Neural cell (in vitro differentiated cells): ENCODE results near the gene OSBPL5. TPM values are rescaled to one million over a fixed set of nuclear protein-coding genes. Genes with fewer than 3 reads are reported as not detected.

ENCODE experiments used
- H2AFZ ChIP-seq: fragments of 200-600, 300-800 bp; sonication (generic), shearing (Covaris generic); 2 replicates; pipeline ENCODE4 v1.6.0; 2014; ENCODE audit warnings: low read depth, mild to moderate bottlenecking, antibody characterized with exemption, low read length, moderate library complexity
- H3F3A ChIP-seq: fragments of 200-600 bp; shearing (Covaris generic); 2 replicates; pipeline ENCODE4 v1.6.1; 2016; ENCODE audit warnings: mild to moderate bottlenecking, moderate library complexity, mixed read lengths, antibody characterized with exemption, low read length; ENCODE audit not compliant: insufficient read depth, poor library complexity, severe bottlenecking
- H3K27ac ChIP-seq: fragments of 200-600, 300-800 bp; sonication (generic), shearing (Covaris generic); 2 replicates; pipeline ENCODE4 v1.5.1; 2014; ENCODE audit warnings: mild to moderate bottlenecking, low read length, moderate library complexity
- H3K27me3 ChIP-seq: fragments of 300-800, 200-600 bp; sonication (generic), shearing (Covaris generic); 2 replicates; pipeline ENCODE4 v1.6.0; 2014; ENCODE audit warnings: mild to moderate bottlenecking, low read depth, low read length, moderate library complexity; ENCODE audit not compliant: insufficient read depth
- H3K36me3 ChIP-seq: fragments of 300-800, 200-600 bp; sonication (generic), shearing (Covaris generic); 2 replicates; pipeline ENCODE4 v1.5.1; 2014; ENCODE audit warnings: mild to moderate bottlenecking, antibody characterized with exemption, low read length, moderate library complexity; ENCODE audit not compliant: insufficient read depth
- H3K4me2 ChIP-seq: fragments of 300-800, 200-600 bp; sonication (generic), shearing (Covaris generic); 2 replicates; pipeline ENCODE4 v1.6.0; 2014; ENCODE audit warnings: mild to moderate bottlenecking, low read length
- H3K4me3 ChIP-seq: fragments of 300-800, 200-600 bp; sonication (generic), shearing (Covaris generic); 2 replicates; pipeline ENCODE4 v1.5.1; 2014; ENCODE audit warnings: mild to moderate bottlenecking, low read length, moderate library complexity
- H3K79me2 ChIP-seq: fragments of 200-600 bp; shearing (Covaris generic); replicated peaks from 2 replicates; pipeline ENCODE4 v1.6.0; 2014; ENCODE audit warnings: mild to moderate bottlenecking, low read length, moderate library complexity; ENCODE audit not compliant: insufficient read depth
- H3K9ac ChIP-seq: fragments of 300-800, 200-600 bp; sonication (generic), shearing (Covaris generic); 2 replicates; pipeline ENCODE4 v1.6.1; 2016; ENCODE audit warnings: mild to moderate bottlenecking, low read length, mixed read lengths
- H3K9me2 ChIP-seq: fragments of 200-600 bp; shearing (Covaris generic); 2 replicates; pipeline ENCODE4 v1.6.1; 2016; ENCODE audit warnings: mild to moderate bottlenecking, low read length, mixed read lengths; ENCODE audit not compliant: insufficient read depth
- H3K9me3 ChIP-seq: fragments of 200-600, 300-800 bp; sonication (generic), shearing (Covaris generic); 2 replicates; pipeline ENCODE4 v1.6.1; 2016; ENCODE audit warnings: mild to moderate bottlenecking, mixed run types, low read length, moderate library complexity, mixed read lengths
- H4K20me1 ChIP-seq: fragments of 200-600 bp; shearing (Covaris generic); 2 replicates; pipeline ENCODE4 v1.6.1; 2016; ENCODE audit warnings: mild to moderate bottlenecking, mixed run types; ENCODE audit not compliant: insufficient read depth
- CTCF ChIP-seq: fragments of 450-650 bp; IDR thresholded peaks from 2 replicates; pipeline ENCODE4 v1.5.1; 2014; ENCODE audit warnings: antibody characterized with exemption, mild to moderate bottlenecking, moderate library complexity; ENCODE audit not compliant: poor library complexity, severe bottlenecking
- EP300 ChIP-seq: fragments of 450-650 bp; conservative IDR thresholded peaks from 2 replicates; pipeline ENCODE4 v1.6.1; 2014; ENCODE audit warnings: antibody characterized with exemption, mild to moderate bottlenecking, moderate library complexity; ENCODE audit not compliant: poor library complexity, severe bottlenecking
- EZH2 ChIP-seq: fragments of 200-600, 300-800 bp; shearing (Covaris generic), sonication (generic); IDR thresholded peaks from 2 replicates; pipeline ENCODE4 v1.6.1; 2014; ENCODE audit warnings: antibody characterized with exemption, low read length, borderline replicate concordance, mild to moderate bottlenecking; ENCODE audit not compliant: insufficient read depth, poor library complexity, severe bottlenecking
- MXI1 ChIP-seq: fragments of 450-650 bp; conservative IDR thresholded peaks from 2 replicates; pipeline ENCODE4 v1.6.1; 2014; ENCODE audit warnings: antibody characterized with exemption, mild to moderate bottlenecking; ENCODE audit not compliant: poor library complexity, severe bottlenecking
- POLR2AphosphoS5 ChIP-seq: IDR thresholded peaks from 2 replicates; pipeline ENCODE4 v1.6.1; 2012
- RAD21 ChIP-seq: fragments of 450-650 bp; conservative IDR thresholded peaks from 2 replicates; pipeline ENCODE4 v1.6.1; 2014; ENCODE audit warnings: antibody characterized with exemption, mild to moderate bottlenecking, moderate library complexity
- REST ChIP-seq: IDR thresholded peaks from 2 replicates; pipeline ENCODE4 v1.6.1; 2012; ENCODE audit warnings: borderline replicate concordance
- SMC3 ChIP-seq: fragments of 450-650 bp; conservative IDR thresholded peaks from 2 replicates; pipeline ENCODE4 v1.6.1; 2014; ENCODE audit warnings: antibody characterized with exemption, mild to moderate bottlenecking, moderate library complexity; ENCODE audit not compliant: poor library complexity
- TAF1 ChIP-seq: IDR thresholded peaks from 2 replicates; pipeline ENCODE4 v1.6.1; 2012; ENCODE audit warnings: low read depth
- polyA plus RNA-seq: library from polyadenylated mRNA; depleted of rRNA; stranded (reverse); fragments of >200 nt; gene quantifications from 2 replicates; pipeline ENCODE4 v1.2.3, GENCODE V29; 2014

The OSBPL5 gene
- polyA plus RNA-seq, 1 donor from 2014 or later, result 49.1 TPM

DNA sequence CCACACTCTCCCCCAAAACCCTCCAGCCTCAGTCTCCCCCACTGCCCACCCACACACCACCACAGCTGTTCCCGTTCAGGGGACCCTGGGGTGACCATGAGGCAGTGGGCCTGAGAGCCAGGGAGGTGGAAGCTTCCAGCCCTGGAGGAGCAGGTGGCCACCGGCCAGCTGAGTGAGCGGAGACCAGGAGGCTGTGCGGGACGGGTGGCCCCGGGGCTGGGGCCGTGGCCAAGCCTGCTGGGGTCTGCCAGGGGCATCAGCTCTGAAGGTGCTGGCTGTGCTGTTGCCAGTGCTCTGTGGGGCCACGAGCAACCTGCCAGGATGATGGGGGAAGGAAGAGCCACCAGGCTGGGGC is 26.0 kb downstream of the OSBPL5 start:
- H3K4me3 ChIP-seq, result no peak overlapping the region
- no peaks in the 10 kb centered on the region for H3F3A ChIP-seq
- no peaks in the 10 kb centered on the region for H3K36me3 ChIP-seq
- H3K27me3 ChIP-seq, result no peaks in the 10 kb centered on the region
- no peak overlapping the region for H3K4me2 ChIP-seq
- no peaks in the 10 kb centered on the region for H4K20me1 ChIP-seq
- H2AFZ ChIP-seq, result no peak overlapping the region
- H3K9me2 ChIP-seq, result no peaks in the 10 kb centered on the region
- no peak overlapping the region for H3K27ac ChIP-seq
- TF ChIP-seq MXI1, result no peak
- TF ChIP-seq POLR2AphosphoS5, result no peak
- TF ChIP-seq CTCF, result no peak
- no peak for TF ChIP-seq EZH2
- no peak for TF ChIP-seq REST
- TF ChIP-seq EP300, result no peak
- TF ChIP-seq TAF1, result no peak
- no peaks in the 10 kb centered on the region for H3K79me2 ChIP-seq
- no peak overlapping the region for H3K9ac ChIP-seq
- no peaks in the 10 kb centered on the region for H3K9me3 ChIP-seq

DNA sequence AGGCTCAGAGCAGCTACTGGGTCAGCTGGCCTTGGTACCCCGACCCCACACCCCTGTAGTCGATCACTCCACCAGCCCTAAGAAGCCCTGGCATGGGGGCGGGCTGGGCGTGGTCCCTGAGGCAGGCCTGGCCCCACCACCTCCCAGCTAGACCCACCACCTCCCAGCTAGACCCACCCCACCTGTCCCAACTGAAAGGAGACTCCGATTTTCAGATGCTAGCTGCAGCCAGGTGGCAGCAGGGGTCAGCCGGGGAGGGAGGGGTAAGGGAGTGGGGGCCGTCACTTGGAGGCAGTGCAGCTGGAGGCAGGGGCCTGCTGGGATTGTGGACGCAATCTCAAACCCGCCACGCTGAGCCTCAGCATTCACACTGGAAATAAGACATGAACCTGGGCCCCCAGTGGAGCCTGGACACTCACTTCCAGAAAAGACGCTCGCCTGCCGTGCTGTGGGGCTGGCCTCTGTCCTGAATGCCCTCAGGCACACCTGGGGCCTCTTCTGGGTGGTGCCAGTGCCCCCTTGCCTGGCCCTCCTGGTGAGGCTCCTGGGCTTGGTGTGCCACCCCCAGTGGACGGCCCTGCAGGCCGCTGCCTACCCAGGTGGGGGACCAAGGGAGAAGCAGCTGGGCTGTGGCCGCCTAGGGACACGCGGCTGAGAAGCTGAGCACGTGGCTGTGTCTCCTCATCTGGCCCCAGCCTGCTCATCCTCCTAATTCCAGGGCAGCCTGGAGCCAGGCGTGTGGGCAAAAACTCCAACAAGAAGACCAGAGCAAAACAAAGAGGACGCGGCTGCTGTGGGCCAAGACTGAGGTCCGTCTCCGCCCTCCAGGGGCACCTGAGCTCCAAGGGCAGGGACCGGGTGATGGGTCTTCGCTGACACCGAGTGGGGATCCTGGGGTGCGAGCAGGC is 26.7 kb downstream of the OSBPL5 start:
- no peaks in the 10 kb centered on the region for H3K36me3 ChIP-seq
- no peak overlapping the region for H3K27ac ChIP-seq
- no peaks in the 10 kb centered on the region for H4K20me1 ChIP-seq
- H3K9me2 ChIP-seq, result no peaks in the 10 kb centered on the region
- no peaks in the 10 kb centered on the region for H3F3A ChIP-seq
- no peak for TF ChIP-seq MXI1
- no peak for TF ChIP-seq CTCF
- TF ChIP-seq POLR2AphosphoS5, result no peak
- TF ChIP-seq REST, result no peak
- no peak for TF ChIP-seq RAD21
- no peak for TF ChIP-seq EZH2
- TF ChIP-seq EP300, result no peak
- no peak for TF ChIP-seq TAF1
- TF ChIP-seq SMC3, result no peak
- no peak overlapping the region for H3K4me3 ChIP-seq
- H3K79me2 ChIP-seq, result no peaks in the 10 kb centered on the region
- H3K27me3 ChIP-seq, result no peaks in the 10 kb centered on the region
- no peak overlapping the region for H3K9ac ChIP-seq
- no peak overlapping the region for H2AFZ ChIP-seq
- H3K4me2 ChIP-seq, result no peak overlapping the region
- H3K9me3 ChIP-seq, result no peaks in the 10 kb centered on the region
